ENCODE results near the gene TACC2. TPM values are rescaled to one million over a fixed set of nuclear protein-coding genes. Genes with fewer than 3 reads are reported as not detected.

Gene TACC2
- total and polyA plus RNA-seq, 2 donors (not counting 1 experiment from before 2014, with no cell fraction given): not detected

DNA sequence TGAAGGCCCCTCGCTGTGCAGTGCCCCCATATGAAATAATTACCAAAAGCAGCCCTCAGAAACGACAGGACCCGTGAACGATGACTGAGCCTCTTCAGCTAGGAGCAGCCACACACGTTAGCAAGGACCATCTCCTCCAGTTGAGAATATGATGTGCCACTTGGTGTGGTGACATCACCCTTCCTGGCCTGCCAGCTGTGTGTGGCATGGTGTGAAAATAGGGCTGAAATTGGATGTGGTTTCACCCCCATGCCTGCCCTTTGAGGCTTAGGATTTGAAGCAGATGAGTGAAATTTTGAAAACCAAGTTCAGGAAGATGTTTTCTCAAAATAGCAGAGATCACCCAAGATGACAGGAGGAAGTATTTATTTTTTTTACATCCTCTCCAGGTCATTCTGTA is 233.0 kb downstream of the TACC2 start:
- Histone ChIP-seq H3K9ac (ENCODE audit: low read length) (no peak overlapping the region), H4K20me1 (ENCODE audit: control insufficient read depth, insufficient read depth, low read length, poor library complexity, severe bottlenecking) (no peaks in the 10 kb centered on the region), H3K27me3 (replicated peaks in 1 of 4; ENCODE audit: control extremely low read depth in 1 of 4, control insufficient read depth in 3 of 4, insufficient read depth in 4 of 4, low read length in 3 of 4) (peaks cover 0 to 6% (median 0%) of the 10 kb centered on the region in 4 experiments), H2AFZ (ENCODE audit: insufficient read depth, low read depth, low read length, poor library complexity, severe bottlenecking) (no peak overlapping the region), H3K4me3 (ENCODE audit: control extremely low read depth in 1 of 5, extremely low read depth in 1 of 5, insufficient read depth in 1 of 5, low read depth in 2 of 5, low read length in 4 of 5) (no peak overlapping the region), H3K9me3 (ENCODE audit: control extremely low read depth in 1 of 3, control insufficient read depth in 2 of 3, insufficient read depth in 1 of 3, low read length in 2 of 3) (no peaks in the 10 kb centered on the region), H3K4me2 (replicated peaks; ENCODE audit: low read depth, low read length, poor library complexity, severe bottlenecking) (no peak overlapping the region), H3K79me2 (ENCODE audit: control insufficient read depth, insufficient read depth, low read length) (no peaks in the 10 kb centered on the region), H3K36me3 (replicated peaks in 1 of 2; ENCODE audit: control extremely low read depth in 1 of 2, control insufficient read depth in 1 of 2, extremely low read depth in 1 of 2, insufficient read depth in 2 of 2, low read length in 1 of 2) (no peaks in the 10 kb centered on the region), H3K27ac (ENCODE audit: low read length in 2 of 2) (no peak overlapping the region), H3K4me1 (ENCODE audit: control insufficient read depth in 2 of 2, insufficient read depth in 2 of 2, low read length in 2 of 2) (no peaks in the 10 kb centered on the region)
- no peak overlapping the region for H3K27ac Mint-ChIP-seq
- H3K9me3 Mint-ChIP-seq (ENCODE audit: insufficient read depth): no peaks in the 10 kb centered on the region
- no peaks in the 10 kb centered on the region for H3K4me1 Mint-ChIP-seq
- peaks cover 13% of the 10 kb centered on the region for H3K27me3 Mint-ChIP-seq
- WGBS (ENCODE audit: insufficient coverage): 83% methylated on average over 4 of the region's 5 CpGs
- ChIA-PET POLR2A (no interaction called here), CTCF (no interaction called here)
- no peak for ATAC-seq (ENCODE audit: low read depth)
- H3K4me3 Mint-ChIP-seq: no peak overlapping the region
- intact Hi-C loops (cut with micrococcal nuclease): no loop called here
- no peak for TF ChIP-seq EZH2 (IDR thresholded peaks at IDR 0.05; ENCODE audit: borderline replicate concordance, insufficient read depth, low read depth, low read length, poor library complexity, severe bottlenecking)
- TF ChIP-seq, protein P1, sequence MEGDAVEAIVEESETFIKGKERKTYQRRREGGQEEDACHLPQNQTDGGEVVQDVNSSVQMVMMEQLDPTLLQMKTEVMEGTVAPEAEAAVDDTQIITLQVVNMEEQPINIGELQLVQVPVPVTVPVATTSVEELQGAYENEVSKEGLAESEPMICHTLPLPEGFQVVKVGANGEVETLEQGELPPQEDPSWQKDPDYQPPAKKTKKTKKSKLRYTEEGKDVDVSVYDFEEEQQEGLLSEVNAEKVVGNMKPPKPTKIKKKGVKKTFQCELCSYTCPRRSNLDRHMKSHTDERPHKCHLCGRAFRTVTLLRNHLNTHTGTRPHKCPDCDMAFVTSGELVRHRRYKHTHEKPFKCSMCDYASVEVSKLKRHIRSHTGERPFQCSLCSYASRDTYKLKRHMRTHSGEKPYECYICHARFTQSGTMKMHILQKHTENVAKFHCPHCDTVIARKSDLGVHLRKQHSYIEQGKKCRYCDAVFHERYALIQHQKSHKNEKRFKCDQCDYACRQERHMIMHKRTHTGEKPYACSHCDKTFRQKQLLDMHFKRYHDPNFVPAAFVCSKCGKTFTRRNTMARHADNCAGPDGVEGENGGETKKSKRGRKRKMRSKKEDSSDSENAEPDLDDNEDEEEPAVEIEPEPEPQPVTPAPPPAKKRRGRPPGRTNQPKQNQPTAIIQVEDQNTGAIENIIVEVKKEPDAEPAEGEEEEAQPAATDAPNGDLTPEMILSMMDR (IDR thresholded peaks at IDR 0.05): no peak
- DNase-seq: no peak

DNA sequence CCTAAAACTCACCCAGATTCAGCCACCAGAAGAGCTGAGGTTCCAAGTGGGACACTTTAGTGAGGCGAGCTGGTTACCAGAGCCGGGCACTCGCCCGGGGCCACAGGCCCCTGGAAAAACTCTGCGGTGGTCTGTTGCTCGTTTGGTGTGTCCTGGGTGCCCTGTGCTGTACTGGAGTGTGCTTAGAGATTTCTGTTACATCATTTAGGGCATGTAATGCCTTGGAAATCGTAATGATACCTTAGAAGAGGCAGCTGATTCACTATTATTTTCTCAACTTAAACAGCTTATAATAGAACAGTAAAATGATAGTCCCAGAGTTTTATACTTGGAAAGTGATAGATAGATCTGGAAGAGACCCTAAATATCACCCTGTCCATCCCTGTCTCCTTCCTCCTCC is 233.7 kb downstream of the TACC2 start:
- Histone ChIP-seq H3K36me3 (replicated peaks in 1 of 2; ENCODE audit: control extremely low read depth in 1 of 2, control insufficient read depth in 1 of 2, extremely low read depth in 1 of 2, insufficient read depth in 2 of 2, low read length in 1 of 2) (no peaks in the 10 kb centered on the region), H3K9ac (ENCODE audit: low read length) (no peak overlapping the region), H3K4me2 (replicated peaks; ENCODE audit: low read depth, low read length, poor library complexity, severe bottlenecking) (no peak overlapping the region), H3K9me3 (ENCODE audit: control extremely low read depth in 1 of 3, control insufficient read depth in 2 of 3, insufficient read depth in 1 of 3, low read length in 2 of 3) (no peaks in the 10 kb centered on the region), H2AFZ (ENCODE audit: insufficient read depth, low read depth, low read length, poor library complexity, severe bottlenecking) (no peak overlapping the region), H3K27me3 (replicated peaks in 1 of 4; ENCODE audit: control extremely low read depth in 1 of 4, control insufficient read depth in 3 of 4, insufficient read depth in 4 of 4, low read length in 3 of 4) (peaks cover 0 to 6% (median 0%) of the 10 kb centered on the region in 4 experiments), H3K4me1 (ENCODE audit: control insufficient read depth in 2 of 2, insufficient read depth in 2 of 2, low read length in 2 of 2) (no peaks in the 10 kb centered on the region), H3K79me2 (ENCODE audit: control insufficient read depth, insufficient read depth, low read length) (no peaks in the 10 kb centered on the region), H3K27ac (ENCODE audit: low read length in 2 of 2) (no peak overlapping the region), H3K4me3 (ENCODE audit: control extremely low read depth in 1 of 5, extremely low read depth in 1 of 5, insufficient read depth in 1 of 5, low read depth in 2 of 5, low read length in 4 of 5) (no peak overlapping the region), H4K20me1 (ENCODE audit: control insufficient read depth, insufficient read depth, low read length, poor library complexity, severe bottlenecking) (no peaks in the 10 kb centered on the region)
- ChIA-PET POLR2A (no interaction called here), CTCF (no interaction called here)
- no CpG with 5 or more reads among the region's 7 CpGs for WGBS (ENCODE audit: insufficient coverage)
- peaks cover 14% of the 10 kb centered on the region for H3K27me3 Mint-ChIP-seq
- intact Hi-C loops (cut with micrococcal nuclease): no loop called here
- ATAC-seq (ENCODE audit: low read depth) (no peak), DNase-seq (no peak)
- no peak for TF ChIP-seq EZH2 (IDR thresholded peaks at IDR 0.05; ENCODE audit: borderline replicate concordance, insufficient read depth, low read depth, low read length, poor library complexity, severe bottlenecking)
- TF ChIP-seq, protein P1 (IDR thresholded peaks at IDR 0.05): no peak
- H3K4me1 Mint-ChIP-seq: no peaks in the 10 kb centered on the region
- no peaks in the 10 kb centered on the region for H3K9me3 Mint-ChIP-seq (ENCODE audit: insufficient read depth)
- no peak overlapping the region for H3K27ac Mint-ChIP-seq
- H3K4me3 Mint-ChIP-seq: no peak overlapping the region

Measured in B cell (primary cell).